HepG2 (cell line): ENCODE data around the gene ZFP64. TPM values are rescaled to one million over a fixed set of nuclear protein-coding genes. Genes with fewer than 3 reads are reported as not detected.

Source experiments
- E2F5 ChIP-seq: sonication (generic); formaldehyde crosslinking; conservative IDR thresholded peaks from 2 replicates; pipeline ENCODE4 v1.4.0; 2020; ENCODE audit warnings: missing genetic modification reagents
- GLI4 ChIP-seq: sonication (generic); formaldehyde crosslinking; IDR thresholded peaks from 2 replicates; pipeline ENCODE4 v1.5.1; 2020; ENCODE audit warnings: missing genetic modification reagents, mild to moderate bottlenecking, moderate library complexity, borderline replicate concordance
- HES4 ChIP-seq: sonication (generic); formaldehyde crosslinking; IDR thresholded peaks from 2 replicates; pipeline ENCODE4 v1.9.0; 2021; ENCODE audit warnings: mild to moderate bottlenecking, missing genetic modification reagents, borderline replicate concordance
- HOMEZ ChIP-seq: IDR thresholded peaks from 2 replicates; pipeline ENCODE4 v1.6.1; 2016; ENCODE audit warnings: low read depth
- YY1 ChIP-seq: IDR thresholded peaks from 2 replicates; pipeline ENCODE4 v1.6.1; 2011; ENCODE audit warnings: low read length, low read depth, moderate library complexity, mild to moderate bottlenecking; ENCODE audit not compliant: insufficient read depth, insufficient replicate concordance
- ZBTB49 ChIP-seq: sonication (generic); formaldehyde crosslinking; IDR thresholded peaks from 2 replicates; pipeline ENCODE4 v1.4.0; 2020; ENCODE audit warnings: missing genetic modification reagents, borderline replicate concordance
- ZIK1 ChIP-seq: sonication (generic); formaldehyde crosslinking; IDR thresholded peaks from 2 replicates; pipeline ENCODE4 v1.5.0; 2020; ENCODE audit warnings: mild to moderate bottlenecking, low read depth, missing genetic modification reagents, borderline replicate concordance
- ZNF605 ChIP-seq: sonication (generic); formaldehyde crosslinking; IDR thresholded peaks from 2 replicates; pipeline ENCODE4 v1.8.0; 2022; ENCODE audit warnings: mild to moderate bottlenecking, missing genetic modification reagents
- polyA plus RNA-seq, 8 experiments: library from polyadenylated mRNA; depleted of rRNA in 3 of 8; stranded (reverse) in 7 of 8; unstranded in 1 of 8; fragments of >200 nt; fragmentation: Illumina TruSeq in 4 of 8; extraction: Trizol in 4 of 8; gene quantifications; 2 replicates each; pipeline versions ENCODE4 v1.2.1 to v1.2.3, GENCODE V29; 2011 to 2016; ENCODE audit warnings: low read depth in 4 of 8, missing spikeins in 1 of 8, mixed read lengths in 1 of 8; ENCODE audit not compliant: insufficient read depth in 1 of 8
- total RNA-seq, 5 experiments: library from RNA; depleted of rRNA; stranded (reverse); fragments of >200 nt; fragmentation: Illumina TruSeq; extraction: Trizol; gene quantifications; 2 replicates each; pipeline ENCODE4 v1.2.3, GENCODE V29; 2016; ENCODE audit warnings: low read depth in 1 of 5
- TF ChIP-seq, protein P1 (sequence below): sonication (generic); formaldehyde crosslinking; IDR thresholded peaks from 2 replicates; pipeline ENCODE4 v1.5.1; 2020; ENCODE audit warnings: mild to moderate bottlenecking, missing genetic modification reagents, borderline replicate concordance
- TF ChIP-seq, protein P2 (sequence below): IDR thresholded peaks from 2 replicates; pipeline ENCODE4 v1.6.1; 2016; ENCODE audit warnings: low read depth, control low read depth
- TF ChIP-seq, protein P3 (sequence below): sonication (generic); formaldehyde crosslinking; IDR thresholded peaks from 2 replicates; pipeline ENCODE4 v1.4.0; 2020; ENCODE audit warnings: missing genetic modification reagents

The ZFP64 gene
- total and polyA plus RNA-seq, 2 of the 13 experiments (the other 11 are each of a cell fraction or from before 2014, with no cell fraction given), result 12.0 to 24.3 TPM

- TF ChIP-seq ZBTB49 (CRISPR knock-in tag) (no peak), HOMEZ (CRISPR knock-in tag) (0 out of 2 replicates have a peak, but pooled peaks have one; percentile 0), ZIK1 (CRISPR knock-in tag) (peak; percentile 30; the same call in 1 of the 2 replicates), HES4 (CRISPR knock-in tag) (no peak; the same call in 1 of the 2 replicates), GLI4 (CRISPR knock-in tag) (peak; percentile 47; the same call in 1 of the 2 replicates), ZNF605 (CRISPR knock-in tag) (no peak; the same call in 1 of the 2 replicates), YY1 (peak; percentile 69), E2F5 (CRISPR knock-in tag) (peak; percentile 12; the same call in 1 of the 2 replicates)
- TF ChIP-seq, protein P1, sequence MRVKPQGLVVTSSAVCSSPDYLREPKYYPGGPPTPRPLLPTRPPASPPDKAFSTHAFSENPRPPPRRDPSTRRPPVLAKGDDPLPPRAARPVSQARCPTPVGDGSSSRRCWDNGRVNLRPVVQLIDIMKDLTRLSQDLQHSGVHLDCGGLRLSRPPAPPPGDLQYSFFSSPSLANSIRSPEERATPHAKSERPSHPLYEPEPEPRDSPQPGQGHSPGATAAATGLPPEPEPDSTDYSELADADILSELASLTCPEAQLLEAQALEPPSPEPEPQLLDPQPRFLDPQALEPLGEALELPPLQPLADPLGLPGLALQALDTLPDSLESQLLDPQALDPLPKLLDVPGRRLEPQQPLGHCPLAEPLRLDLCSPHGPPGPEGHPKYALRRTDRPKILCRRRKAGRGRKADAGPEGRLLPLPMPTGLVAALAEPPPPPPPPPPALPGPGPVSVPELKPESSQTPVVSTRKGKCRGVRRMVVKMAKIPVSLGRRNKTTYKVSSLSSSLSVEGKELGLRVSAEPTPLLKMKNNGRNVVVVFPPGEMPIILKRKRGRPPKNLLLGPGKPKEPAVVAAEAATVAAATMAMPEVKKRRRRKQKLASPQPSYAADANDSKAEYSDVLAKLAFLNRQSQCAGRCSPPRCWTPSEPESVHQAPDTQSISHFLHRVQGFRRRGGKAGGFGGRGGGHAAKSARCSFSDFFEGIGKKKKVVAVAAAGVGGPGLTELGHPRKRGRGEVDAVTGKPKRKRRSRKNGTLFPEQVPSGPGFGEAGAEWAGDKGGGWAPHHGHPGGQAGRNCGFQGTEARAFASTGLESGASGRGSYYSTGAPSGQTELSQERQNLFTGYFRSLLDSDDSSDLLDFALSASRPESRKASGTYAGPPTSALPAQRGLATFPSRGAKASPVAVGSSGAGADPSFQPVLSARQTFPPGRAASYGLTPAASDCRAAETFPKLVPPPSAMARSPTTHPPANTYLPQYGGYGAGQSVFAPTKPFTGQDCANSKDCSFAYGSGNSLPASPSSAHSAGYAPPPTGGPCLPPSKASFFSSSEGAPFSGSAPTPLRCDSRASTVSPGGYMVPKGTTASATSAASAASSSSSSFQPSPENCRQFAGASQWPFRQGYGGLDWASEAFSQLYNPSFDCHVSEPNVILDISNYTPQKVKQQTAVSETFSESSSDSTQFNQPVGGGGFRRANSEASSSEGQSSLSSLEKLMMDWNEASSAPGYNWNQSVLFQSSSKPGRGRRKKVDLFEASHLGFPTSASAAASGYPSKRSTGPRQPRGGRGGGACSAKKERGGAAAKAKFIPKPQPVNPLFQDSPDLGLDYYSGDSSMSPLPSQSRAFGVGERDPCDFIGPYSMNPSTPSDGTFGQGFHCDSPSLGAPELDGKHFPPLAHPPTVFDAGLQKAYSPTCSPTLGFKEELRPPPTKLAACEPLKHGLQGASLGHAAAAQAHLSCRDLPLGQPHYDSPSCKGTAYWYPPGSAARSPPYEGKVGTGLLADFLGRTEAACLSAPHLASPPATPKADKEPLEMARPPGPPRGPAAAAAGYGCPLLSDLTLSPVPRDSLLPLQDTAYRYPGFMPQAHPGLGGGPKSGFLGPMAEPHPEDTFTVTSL (CRISPR knock-in tag), result no peak
- TF ChIP-seq, protein P2, sequence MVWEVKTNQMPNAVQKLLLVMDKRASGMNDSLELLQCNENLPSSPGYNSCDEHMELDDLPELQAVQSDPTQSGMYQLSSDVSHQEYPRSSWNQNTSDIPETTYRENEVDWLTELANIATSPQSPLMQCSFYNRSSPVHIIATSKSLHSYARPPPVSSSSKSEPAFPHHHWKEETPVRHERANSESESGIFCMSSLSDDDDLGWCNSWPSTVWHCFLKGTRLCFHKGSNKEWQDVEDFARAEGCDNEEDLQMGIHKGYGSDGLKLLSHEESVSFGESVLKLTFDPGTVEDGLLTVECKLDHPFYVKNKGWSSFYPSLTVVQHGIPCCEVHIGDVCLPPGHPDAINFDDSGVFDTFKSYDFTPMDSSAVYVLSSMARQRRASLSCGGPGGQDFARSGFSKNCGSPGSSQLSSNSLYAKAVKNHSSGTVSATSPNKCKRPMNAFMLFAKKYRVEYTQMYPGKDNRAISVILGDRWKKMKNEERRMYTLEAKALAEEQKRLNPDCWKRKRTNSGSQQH (CRISPR knock-in tag), result 0 out of 2 replicates have a peak, but pooled peaks have one; percentile 85
- TF ChIP-seq, protein P3, sequence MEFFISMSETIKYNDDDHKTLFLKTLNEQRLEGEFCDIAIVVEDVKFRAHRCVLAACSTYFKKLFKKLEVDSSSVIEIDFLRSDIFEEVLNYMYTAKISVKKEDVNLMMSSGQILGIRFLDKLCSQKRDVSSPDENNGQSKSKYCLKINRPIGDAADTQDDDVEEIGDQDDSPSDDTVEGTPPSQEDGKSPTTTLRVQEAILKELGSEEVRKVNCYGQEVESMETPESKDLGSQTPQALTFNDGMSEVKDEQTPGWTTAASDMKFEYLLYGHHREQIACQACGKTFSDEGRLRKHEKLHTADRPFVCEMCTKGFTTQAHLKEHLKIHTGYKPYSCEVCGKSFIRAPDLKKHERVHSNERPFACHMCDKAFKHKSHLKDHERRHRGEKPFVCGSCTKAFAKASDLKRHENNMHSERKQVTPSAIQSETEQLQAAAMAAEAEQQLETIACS (CRISPR knock-in tag), result no peak; the same call in 1 of the 2 replicates
These were observed 538 bp upstream of the ZFP64 start (continued) for GRCh38 chr20:52191916-52192718.
